K562 (cell line): ENCODE measurements around the gene MBOAT2. TPM values are rescaled to one million over a fixed set of nuclear protein-coding genes. Genes with fewer than 3 reads are reported as not detected.

Experiments
- BRF1 ChIP-seq: IDR thresholded peaks from 3 replicates; pipeline ENCODE4 v1.6.1; 2011; ENCODE audit warnings: borderline replicate concordance, mild to moderate bottlenecking; ENCODE audit not compliant: insufficient read length; ENCODE audit errors: extremely low read depth
- FOXJ2 ChIP-seq: fragments of 200-800 bp; sonication (Bioruptor generic); IDR thresholded peaks from 2 replicates; pipeline ENCODE4 v1.6.1; 2016; ENCODE audit warnings: missing genetic modification characterization, missing compliant biosample characterization
- NR2C2 ChIP-seq, 2 experiments: fragments of 200-800 bp in 1 of 2; sonication (Bioruptor generic) in 1 of 2; sonication (generic) in 1 of 2; formaldehyde crosslinking in 1 of 2; IDR thresholded peaks; 2 replicates each; pipeline versions ENCODE4 v1.6.1 to v1.8.0; 2016 to 2022; ENCODE audit warnings: mild to moderate bottlenecking in 1 of 2, missing compliant biosample characterization in 1 of 2, missing genetic modification characterization in 1 of 2, missing genetic modification reagents in 1 of 2
- STAG1 ChIP-seq: sonication (generic); formaldehyde crosslinking; IDR thresholded peaks from 2 replicates; pipeline ENCODE4 v1.5.0; 2020; ENCODE audit warnings: missing genetic modification reagents, borderline replicate concordance
- polyA plus RNA-seq, 8 experiments: library from polyadenylated mRNA; depleted of rRNA in 4 of 8; stranded (reverse) in 5 of 8; unstranded in 3 of 8; fragments of >200 nt; fragmentation: Nextera tagmentation in 2 of 8; fragmentation: Illumina TruSeq in 1 of 8; extraction: Ambion mirVana in 2 of 8; extraction: Trizol in 1 of 8; gene quantifications; 2 replicates each; pipeline versions ENCODE4 v1.2.1 to v1.2.3, GENCODE V29; 2011 to 2014; ENCODE audit warnings: inconsistent platforms in 1 of 8, missing spikeins in 1 of 8
- total RNA-seq, 7 experiments: library from RNA; depleted of rRNA in 6 of 7; stranded (reverse); fragments of >200 nt in 6 of 7; fragmentation: Illumina TruSeq in 2 of 7; extraction: Trizol in 2 of 7; gene quantifications; 2 replicates each; pipeline versions ENCODE4 v1.2.1 to v1.2.3, GENCODE V29; 2011 to 2021; ENCODE audit warnings: low replicate concordance in 1 of 7
- TF ChIP-seq, protein P1 (sequence below), 3 experiments: IDR thresholded peaks in 2 of 3; conservative IDR thresholded peaks in 1 of 3; 2 replicates each; pipeline ENCODE4 v1.5.1; 2011 to 2012; ENCODE audit warnings: low read length in 3 of 3, mild to moderate bottlenecking in 3 of 3, control low read depth in 2 of 3, improper control_type of control experiment in 1 of 3, inconsistent platforms in 1 of 3, low read depth in 1 of 3, mixed read lengths in 1 of 3, moderate library complexity in 1 of 3; ENCODE audit not compliant: insufficient read depth in 2 of 3
- TF ChIP-seq, protein P2 (sequence below): sonication (generic); formaldehyde crosslinking; IDR thresholded peaks from 2 replicates; pipeline ENCODE4 v1.8.1; 2023; ENCODE audit warnings: missing genetic modification reagents, mild to moderate bottlenecking, borderline replicate concordance
- TF ChIP-seq, protein P3 (sequence below): fragments of 450-650 bp; IDR thresholded peaks from 2 replicates; pipeline ENCODE4 v1.6.1; 2017; ENCODE audit warnings: antibody characterized with exemption, mild to moderate bottlenecking

MBOAT2 gene
- total and polyA plus RNA-seq, 9 of the 15 experiments (the other 6 are each of a cell fraction or from before 2014, with no cell fraction given) = 8.4 to 122 (median 27.6) TPM

DNA sequence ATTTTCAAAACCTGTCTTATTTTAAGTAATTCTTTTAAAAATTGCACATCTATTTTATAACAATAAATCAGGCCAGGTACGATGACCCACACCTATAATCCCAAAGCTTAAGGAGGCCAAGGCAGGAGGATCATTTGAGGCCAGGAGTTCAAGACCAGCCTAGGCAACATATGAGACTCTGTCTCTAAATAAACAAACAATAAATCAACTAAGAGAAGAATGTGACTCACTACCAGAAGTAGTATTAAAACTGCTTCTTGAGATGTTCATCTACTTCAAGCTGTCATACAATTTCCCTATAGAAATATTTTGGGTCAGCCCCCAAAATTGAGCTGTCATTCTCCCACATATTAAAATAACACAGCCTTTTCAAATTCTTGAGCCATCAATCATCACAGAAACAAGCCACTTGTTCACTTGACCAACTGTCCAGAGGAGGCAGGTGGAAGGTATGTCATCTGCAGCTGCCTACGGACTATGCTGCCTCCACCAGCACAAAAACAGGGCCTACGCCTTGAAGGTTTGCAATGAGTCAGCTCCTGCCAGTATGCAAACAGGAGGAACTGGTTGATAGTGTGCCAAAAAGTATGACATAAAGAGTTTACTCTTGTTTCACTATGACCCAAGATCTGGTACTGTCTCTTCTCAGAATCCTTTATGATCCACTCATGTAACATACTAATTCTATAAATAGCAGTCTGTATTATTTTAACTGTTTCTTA, 199.7 kb downstream of the MBOAT2 start (continued):
- TF ChIP-seq, protein P1, sequence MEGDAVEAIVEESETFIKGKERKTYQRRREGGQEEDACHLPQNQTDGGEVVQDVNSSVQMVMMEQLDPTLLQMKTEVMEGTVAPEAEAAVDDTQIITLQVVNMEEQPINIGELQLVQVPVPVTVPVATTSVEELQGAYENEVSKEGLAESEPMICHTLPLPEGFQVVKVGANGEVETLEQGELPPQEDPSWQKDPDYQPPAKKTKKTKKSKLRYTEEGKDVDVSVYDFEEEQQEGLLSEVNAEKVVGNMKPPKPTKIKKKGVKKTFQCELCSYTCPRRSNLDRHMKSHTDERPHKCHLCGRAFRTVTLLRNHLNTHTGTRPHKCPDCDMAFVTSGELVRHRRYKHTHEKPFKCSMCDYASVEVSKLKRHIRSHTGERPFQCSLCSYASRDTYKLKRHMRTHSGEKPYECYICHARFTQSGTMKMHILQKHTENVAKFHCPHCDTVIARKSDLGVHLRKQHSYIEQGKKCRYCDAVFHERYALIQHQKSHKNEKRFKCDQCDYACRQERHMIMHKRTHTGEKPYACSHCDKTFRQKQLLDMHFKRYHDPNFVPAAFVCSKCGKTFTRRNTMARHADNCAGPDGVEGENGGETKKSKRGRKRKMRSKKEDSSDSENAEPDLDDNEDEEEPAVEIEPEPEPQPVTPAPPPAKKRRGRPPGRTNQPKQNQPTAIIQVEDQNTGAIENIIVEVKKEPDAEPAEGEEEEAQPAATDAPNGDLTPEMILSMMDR (IDR thresholded peaks at IDR 0.05 in 2 of 3, conservative IDR thresholded peaks at IDR 0.05 in 1 of 3; ENCODE audit: insufficient read depth in 2 of 3, low read depth in 1 of 3, low read length in 3 of 3) = peak; percentile 22 to 60 (median 37); a peak in 4 of 6 replicates
- TF ChIP-seq STAG1 (CRISPR knock-in tag) (no peak), NR2C2 (CRISPR knock-in tag; IDR thresholded peaks at IDR 0.05) (no peak), NR2C2 (tag; IDR thresholded peaks at IDR 0.05) (no peak; the same call in 1 of the 2 replicates), FOXJ2 (tag) (0 out of 2 replicates have a peak, but pooled peaks have one; percentile 46), BRF1 (no peak)
- TF ChIP-seq, protein P2, sequence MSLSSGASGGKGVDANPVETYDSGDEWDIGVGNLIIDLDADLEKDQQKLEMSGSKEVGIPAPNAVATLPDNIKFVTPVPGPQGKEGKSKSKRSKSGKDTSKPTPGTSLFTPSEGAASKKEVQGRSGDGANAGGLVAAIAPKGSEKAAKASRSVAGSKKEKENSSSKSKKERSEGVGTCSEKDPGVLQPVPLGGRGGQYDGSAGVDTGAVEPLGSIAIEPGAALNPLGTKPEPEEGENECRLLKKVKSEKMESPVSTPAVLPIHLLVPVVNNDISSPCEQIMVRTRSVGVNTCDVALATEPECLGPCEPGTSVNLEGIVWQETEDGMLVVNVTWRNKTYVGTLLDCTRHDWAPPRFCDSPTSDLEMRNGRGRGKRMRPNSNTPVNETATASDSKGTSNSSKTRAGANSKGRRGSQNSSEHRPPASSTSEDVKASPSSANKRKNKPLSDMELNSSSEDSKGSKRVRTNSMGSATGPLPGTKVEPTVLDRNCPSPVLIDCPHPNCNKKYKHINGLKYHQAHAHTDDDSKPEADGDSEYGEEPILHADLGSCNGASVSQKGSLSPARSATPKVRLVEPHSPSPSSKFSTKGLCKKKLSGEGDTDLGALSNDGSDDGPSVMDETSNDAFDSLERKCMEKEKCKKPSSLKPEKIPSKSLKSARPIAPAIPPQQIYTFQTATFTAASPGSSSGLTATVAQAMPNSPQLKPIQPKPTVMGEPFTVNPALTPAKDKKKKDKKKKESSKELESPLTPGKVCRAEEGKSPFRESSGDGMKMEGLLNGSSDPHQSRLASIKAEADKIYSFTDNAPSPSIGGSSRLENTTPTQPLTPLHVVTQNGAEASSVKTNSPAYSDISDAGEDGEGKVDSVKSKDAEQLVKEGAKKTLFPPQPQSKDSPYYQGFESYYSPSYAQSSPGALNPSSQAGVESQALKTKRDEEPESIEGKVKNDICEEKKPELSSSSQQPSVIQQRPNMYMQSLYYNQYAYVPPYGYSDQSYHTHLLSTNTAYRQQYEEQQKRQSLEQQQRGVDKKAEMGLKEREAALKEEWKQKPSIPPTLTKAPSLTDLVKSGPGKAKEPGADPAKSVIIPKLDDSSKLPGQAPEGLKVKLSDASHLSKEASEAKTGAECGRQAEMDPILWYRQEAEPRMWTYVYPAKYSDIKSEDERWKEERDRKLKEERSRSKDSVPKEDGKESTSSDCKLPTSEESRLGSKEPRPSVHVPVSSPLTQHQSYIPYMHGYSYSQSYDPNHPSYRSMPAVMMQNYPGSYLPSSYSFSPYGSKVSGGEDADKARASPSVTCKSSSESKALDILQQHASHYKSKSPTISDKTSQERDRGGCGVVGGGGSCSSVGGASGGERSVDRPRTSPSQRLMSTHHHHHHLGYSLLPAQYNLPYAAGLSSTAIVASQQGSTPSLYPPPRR (CRISPR knock-in tag) = no peak
- TF ChIP-seq, protein P3, sequence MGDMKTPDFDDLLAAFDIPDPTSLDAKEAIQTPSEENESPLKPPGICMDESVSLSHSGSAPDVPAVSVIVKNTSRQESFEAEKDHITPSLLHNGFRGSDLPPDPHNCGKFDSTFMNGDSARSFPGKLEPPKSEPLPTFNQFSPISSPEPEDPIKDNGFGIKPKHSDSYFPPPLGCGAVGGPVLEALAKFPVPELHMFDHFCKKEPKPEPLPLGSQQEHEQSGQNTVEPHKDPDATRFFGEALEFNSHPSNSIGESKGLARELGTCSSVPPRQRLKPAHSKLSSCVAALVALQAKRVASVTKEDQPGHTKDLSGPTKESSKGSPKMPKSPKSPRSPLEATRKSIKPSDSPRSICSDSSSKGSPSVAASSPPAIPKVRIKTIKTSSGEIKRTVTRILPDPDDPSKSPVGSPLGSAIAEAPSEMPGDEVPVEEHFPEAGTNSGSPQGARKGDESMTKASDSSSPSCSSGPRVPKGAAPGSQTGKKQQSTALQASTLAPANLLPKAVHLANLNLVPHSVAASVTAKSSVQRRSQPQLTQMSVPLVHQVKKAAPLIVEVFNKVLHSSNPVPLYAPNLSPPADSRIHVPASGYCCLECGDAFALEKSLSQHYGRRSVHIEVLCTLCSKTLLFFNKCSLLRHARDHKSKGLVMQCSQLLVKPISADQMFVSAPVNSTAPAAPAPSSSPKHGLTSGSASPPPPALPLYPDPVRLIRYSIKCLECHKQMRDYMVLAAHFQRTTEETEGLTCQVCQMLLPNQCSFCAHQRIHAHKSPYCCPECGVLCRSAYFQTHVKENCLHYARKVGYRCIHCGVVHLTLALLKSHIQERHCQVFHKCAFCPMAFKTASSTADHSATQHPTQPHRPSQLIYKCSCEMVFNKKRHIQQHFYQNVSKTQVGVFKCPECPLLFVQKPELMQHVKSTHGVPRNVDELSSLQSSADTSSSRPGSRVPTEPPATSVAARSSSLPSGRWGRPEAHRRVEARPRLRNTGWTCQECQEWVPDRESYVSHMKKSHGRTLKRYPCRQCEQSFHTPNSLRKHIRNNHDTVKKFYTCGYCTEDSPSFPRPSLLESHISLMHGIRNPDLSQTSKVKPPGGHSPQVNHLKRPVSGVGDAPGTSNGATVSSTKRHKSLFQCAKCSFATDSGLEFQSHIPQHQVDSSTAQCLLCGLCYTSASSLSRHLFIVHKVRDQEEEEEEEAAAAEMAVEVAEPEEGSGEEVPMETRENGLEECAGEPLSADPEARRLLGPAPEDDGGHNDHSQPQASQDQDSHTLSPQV = peak; percentile 59
